GM18907 (cell line): ENCODE results near the gene GLI1.
"Not testable (repeated sequence)": the region's sequence is repeated elsewhere in the genome, so short reads cannot be mapped to it uniquely, and the experiment has no call there.

Experiments
- ATAC-seq: cut with Tn5 transposase; IDR thresholded peaks from one replicate; pipeline ENCODE4 v1.9.1; 2021; ENCODE audit warnings: mild to moderate bottlenecking, moderate library complexity; ENCODE audit not compliant: unreplicated experiment

The GLI1 gene

GRCh38 chr12:57441393-57441792 is 18.2 kb upstream of the GLI1 start:
- ATAC-seq, result not testable (repeated sequence)

- ATAC-seq, result no peak
Measured at GRCh38 chr12:57441846-57442427, 17.6 kb upstream of the GLI1 start.

DNA sequence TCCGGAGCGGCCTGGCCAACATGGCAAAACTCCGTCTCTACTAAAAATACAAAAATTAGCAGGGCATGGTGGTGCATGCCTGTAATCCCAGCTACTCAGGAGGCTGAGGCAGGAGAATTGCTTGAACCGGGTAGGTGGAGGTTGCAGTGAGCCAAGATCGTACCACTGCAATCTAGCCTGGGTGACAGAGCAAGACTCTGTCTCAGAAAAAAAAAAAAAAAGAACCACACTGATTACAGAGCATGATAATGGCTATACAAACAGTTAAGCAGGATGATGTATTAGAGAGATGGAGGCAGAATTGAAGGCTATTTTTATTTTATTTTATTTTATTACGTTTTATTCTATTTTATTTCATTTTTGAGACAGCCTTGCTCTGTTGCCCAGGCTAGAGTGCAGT is 15.2 kb upstream of the GLI1 start:
- ATAC-seq, result not testable (repeated sequence)

DNA sequence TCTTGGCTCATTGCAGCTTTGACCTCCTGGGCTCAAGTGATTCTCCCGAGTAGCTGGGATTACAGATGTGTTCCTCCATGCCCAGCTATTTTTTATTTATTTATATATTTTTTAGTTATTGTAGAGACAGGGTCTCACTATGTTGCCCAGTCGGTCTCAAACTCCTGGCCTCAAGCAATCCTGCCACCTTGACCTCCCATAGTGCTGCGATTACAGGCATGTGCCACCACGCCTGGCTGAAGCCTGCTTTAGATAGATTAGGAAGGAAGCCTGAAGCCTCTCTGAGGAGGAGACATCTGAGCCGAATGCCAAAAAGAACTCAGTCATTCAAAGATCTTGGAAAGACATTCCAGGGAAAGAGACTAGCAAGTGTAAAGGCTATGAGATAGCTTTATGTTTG is 14.8 kb upstream of the GLI1 start:
- ATAC-seq, result no peak

- no peak for ATAC-seq
Measured at GRCh38 chr12:57446292-57446960, 13.2 kb upstream of the GLI1 start.

DNA sequence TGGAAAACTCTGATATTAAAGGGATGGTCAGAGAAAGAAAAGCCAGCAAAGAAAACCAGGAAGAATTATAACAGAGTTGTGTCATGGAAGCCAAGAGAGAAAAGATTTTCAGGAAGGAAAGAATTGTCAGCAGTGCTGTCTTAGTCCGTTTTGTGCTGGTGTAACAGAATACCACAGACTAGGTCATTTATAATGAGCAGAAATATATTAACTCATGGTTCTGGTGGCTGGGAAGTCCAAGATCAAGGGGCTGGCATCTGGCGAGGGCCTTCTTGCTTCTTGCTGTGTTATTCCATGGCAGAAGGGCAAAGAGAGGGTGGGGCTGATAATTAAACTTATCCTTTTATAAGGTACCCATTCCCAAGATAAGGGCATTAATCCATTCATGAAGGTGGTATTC is 10.9 kb upstream of the GLI1 start:
- ATAC-seq, result no peak

DNA sequence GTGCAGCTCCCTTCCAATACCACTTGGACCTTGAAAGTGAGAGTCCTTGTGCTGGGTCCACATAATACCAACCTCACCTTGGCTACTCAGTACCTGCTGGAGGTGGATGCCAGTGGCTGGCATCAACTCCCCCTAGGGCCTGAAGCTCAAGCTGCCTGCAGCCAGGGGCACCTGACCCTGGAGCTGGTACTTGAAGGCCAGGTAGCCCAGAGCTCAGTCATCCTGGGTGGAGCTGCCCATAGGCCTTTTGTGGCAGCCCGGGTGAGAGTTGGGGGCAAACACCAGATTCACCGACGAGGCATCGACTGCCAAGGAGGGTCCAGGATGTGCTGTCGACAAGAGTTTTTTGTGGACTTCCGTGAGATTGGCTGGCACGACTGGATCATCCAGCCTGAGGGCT is 10.2 kb upstream of the GLI1 start:
- ATAC-seq, result no peak

GRCh38 chr12:57450057-57450456 is 9.5 kb upstream of the GLI1 start:
- ATAC-seq, result no peak

DNA sequence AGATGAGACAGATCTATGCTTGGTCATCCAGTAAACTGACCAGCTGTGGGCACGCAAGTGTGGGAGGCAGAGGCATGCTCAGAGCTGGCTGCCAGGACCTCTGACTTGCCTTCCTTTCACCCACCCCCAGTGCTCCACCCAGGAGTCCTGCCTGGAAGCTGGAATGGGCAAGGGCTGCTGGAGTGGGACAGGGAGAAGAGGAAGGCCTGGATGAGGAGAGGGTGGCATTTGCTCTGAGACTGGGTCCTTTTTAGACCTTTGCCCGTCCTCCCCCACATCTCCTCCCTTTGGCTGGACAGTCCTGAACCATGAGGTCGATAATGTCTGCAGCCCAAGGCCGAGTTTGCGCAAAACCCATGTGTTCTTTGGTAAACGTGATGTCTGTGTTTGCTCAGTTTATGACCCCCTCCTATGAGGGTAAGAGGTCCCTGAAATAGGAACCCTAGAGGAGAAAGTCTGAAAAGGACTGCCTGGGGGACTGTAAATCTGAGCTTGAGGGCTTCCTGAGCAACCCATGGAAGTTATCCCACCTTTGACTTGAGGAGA is 8.3 kb upstream of the GLI1 start:
- no peak for ATAC-seq

DNA sequence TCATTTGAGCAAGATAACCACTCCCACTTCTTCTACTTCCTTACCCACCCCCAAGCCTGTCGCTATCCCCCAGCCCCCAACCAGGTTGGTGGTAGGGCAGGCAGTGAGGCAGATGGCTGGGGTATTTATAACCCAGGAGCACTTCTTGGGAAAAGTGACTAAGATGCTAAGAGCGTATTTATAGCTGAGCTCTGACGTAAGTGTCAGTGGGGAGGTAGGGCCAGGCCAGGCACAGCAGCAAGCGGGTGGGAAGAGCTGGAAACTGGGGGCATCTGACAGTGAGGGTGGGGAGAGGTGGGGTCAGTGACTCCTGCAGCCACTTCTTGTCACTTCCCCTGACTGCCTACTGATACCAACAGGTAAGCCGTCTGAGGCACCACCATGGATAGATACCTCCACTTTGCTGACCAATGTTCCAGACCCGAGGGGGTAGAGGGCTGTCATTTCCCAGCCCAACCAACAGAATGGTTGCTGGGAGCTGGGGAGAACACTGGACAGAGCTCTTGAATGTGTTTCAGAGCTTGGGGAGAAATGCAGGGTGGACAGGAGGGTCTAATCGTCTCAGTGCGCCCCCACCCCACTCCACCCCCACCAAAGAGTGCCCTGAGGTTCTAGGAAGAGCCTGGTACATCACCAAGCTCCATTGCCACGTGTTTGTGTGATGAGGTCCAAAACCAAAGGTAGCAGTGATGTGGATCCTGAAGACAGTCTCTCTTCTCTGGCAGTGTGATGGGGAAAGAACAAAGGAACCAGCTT is 7.2 kb upstream of the GLI1 start:
- ATAC-seq, result peak; percentile 6

DNA sequence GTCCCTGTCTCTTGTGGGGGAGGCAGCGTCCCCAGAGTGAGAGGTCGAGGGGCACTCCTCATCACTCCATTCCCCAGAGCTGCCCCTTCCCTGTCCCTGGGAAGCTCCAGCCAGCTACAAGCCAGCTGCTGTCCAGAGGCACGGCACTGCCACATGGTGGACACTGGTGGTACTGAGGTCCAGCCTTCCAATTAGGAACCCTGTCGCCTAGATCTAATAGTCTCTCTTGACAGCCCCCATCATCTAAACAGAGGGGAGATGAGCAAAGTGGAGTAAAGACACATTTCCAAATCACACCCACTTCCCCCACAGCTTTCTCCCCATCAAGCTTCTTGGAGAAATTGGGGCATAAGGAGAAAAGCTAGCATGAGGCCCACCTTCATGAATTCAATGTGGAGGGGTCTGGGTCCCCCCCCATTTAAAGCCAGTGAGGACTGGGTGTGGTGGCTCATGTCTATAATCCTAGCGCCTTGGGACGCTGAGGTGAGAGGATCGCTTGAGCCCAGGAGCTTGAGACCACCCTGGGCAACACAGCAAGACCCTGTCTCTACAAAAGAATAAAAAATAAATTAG is 6.6 kb upstream of the GLI1 start:
- ATAC-seq, result peak; percentile 50

GRCh38 chr12:57454213-57454565 is 5.4 kb upstream of the GLI1 start:
- no peak for ATAC-seq

DNA sequence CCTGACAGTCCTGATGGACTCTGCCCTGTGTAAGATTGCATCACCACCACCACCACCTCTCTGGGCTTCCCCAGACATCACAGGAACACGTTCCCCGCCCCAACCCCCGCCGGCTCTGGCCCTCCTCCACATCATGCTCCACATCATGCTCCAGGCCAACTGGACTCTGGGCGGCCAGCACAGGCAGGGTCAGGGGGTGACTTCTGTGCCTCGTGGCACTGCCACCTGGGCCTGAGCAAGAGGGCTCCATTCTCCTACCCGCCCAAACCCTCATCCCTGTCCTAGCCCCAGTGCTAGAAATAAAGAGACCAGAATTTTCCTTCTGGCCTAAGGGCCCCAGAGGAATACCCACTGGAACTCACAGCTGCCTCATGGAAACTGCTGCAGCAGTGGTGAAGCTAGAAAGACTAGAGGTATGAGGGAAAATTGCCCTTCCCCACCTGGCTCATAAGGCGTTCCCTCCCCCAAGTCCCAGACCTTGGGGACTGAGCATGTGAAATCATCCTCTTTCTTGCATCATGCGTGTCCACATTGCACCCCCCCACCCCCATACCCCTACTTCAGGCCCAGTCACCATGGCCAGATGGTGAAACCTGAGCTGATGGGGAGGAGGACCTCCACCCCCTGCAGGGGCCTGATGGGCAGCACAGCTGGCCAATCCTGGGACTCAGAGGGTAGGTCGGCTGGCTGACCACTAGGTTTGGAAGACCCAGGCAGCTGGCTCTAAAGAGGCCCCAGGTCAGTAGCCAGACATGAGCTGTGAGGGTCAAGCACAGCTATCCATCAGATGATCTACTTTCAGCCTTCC is 4.8 kb upstream of the GLI1 start, which contains the start of gene INHBE:
INHBE (plus strand) TSS at position 742 of the 808 bp plus-strand sequence. CDS start 230 bp downstream, outside the sequence.
- no peak for ATAC-seq

GRCh38 chr12:57455374-57456144 is 4.0 kb upstream of the GLI1 start:
- no peak for ATAC-seq

DNA sequence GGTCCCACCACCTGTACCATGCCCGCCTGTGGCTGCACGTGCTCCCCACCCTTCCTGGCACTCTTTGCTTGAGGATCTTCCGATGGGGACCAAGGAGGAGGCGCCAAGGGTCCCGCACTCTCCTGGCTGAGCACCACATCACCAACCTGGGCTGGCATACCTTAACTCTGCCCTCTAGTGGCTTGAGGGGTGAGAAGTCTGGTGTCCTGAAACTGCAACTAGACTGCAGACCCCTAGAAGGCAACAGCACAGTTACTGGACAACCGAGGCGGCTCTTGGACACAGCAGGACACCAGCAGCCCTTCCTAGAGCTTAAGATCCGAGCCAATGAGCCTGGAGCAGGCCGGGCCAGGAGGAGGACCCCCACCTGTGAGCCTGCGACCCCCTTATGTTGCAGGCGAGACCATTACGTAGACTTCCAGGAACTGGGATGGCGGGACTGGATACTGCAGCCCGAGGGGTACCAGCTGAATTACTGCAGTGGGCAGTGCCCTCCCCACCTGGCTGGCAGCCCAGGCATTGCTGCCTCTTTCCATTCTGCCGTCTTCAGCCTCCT is 3.4 kb upstream of the GLI1 start:
- peak; percentile 42 for ATAC-seq

DNA sequence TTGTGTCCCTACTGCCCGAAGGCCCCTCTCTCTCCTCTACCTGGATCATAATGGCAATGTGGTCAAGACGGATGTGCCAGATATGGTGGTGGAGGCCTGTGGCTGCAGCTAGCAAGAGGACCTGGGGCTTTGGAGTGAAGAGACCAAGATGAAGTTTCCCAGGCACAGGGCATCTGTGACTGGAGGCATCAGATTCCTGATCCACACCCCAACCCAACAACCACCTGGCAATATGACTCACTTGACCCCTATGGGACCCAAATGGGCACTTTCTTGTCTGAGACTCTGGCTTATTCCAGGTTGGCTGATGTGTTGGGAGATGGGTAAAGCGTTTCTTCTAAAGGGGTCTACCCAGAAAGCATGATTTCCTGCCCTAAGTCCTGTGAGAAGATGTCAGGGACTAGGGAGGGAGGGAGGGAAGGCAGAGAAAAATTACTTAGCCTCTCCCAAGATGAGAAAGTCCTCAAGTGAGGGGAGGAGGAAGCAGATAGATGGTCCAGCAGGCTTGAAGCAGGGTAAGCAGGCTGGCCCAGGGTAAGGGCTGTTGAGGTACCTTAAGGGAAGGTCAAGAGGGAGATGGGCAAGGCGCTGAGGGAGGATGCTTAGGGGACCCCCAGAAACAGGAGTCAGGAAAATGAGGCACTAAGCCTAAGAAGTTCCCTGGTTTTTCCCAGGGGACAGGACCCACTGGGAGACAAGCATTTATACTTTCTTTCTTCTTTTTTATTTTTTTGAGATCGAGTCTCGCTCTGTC is 2.7 kb upstream of the GLI1 start:
- no peak for ATAC-seq

GRCh38 chr12:57458665-57459054 is 925 bp upstream of the GLI1 start:
- ATAC-seq, result no peak

DNA sequence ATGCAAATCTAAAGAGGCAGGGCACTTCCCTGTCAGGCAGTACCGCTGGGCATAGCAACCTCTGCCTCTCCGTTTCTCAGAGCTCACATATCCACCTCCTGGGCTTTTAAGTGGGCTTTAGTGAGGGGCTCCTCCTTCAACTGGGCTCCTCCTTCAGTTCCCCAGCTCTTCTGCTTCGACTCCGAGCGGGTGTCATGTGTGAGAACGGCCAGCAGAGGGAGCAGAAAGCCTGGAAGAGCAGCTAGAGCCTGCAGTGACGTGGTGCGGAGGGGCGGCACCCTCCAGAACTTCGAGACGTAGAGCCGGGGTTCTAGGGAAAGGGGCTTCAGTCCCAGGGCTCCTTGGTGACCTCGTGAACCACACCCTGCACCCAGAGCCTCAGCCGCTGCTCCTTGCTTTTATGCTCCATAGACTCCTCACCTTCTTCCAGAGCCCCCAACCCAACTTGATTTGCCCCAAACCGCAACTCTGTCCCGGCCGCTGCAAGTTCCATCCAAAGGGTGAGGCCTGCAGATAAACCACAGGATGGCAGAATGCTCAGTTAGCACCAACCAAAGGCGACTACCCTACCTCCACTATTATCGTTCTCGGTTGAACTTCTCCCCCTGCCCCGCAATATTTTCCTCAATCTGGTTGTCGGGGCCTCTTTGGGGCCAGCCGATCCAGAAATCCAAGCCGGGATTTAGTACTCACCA is 383 bp upstream of the GLI1 start:
- ATAC-seq, result peak; percentile 64

DNA sequence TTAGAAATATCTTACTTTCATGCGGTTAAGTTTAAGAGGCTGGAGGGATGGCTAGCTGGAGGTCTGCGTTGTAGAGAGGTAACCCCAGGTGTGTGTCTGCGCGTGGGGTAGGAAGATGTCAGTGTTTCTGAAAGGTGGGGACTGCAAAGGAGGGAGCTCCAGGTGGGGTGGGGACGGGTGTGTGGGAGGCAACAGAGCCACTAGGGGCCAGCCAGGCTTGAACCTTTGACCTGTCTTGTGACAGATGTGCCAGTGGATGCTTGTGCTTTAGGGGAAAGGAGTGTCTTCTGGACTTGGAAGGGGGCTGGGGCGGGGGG is 841 bp downstream of the GLI1 start:
- no peak for ATAC-seq
